HG02759 (cell line): ENCODE results near the gene MTUS2.
"Not testable (repeated sequence)": the region's sequence is repeated elsewhere in the genome, so short reads cannot be mapped to it uniquely, and the experiment has no call there.

Experiments used
- ATAC-seq: cut with Tn5 transposase; IDR thresholded peaks from one replicate; pipeline ENCODE4 v1.9.1; 2021; ENCODE audit warnings: mild to moderate bottlenecking, moderate library complexity; ENCODE audit not compliant: unreplicated experiment

Gene MTUS2

GRCh38 chr13:29210676-29211075 is 390.5 kb downstream of the MTUS2 start:
- no peak for ATAC-seq

GRCh38 chr13:29211162-29211561 is 391.0 kb downstream of the MTUS2 start:
- not testable (repeated sequence) for ATAC-seq

GRCh38 chr13:29222458-29222857 is 402.3 kb downstream of the MTUS2 start:
- ATAC-seq, result no peak

- no peak for ATAC-seq
Observed at GRCh38 chr13:29224206-29224605, 404.1 kb downstream of the MTUS2 start.

GRCh38 chr13:29227576-29227975 is 407.4 kb downstream of the MTUS2 start:
- ATAC-seq, result no peak

- no peak for ATAC-seq
Observed at GRCh38 chr13:29230299-29230845, 410.2 kb downstream of the MTUS2 start.

- ATAC-seq, result no peak
Observed at GRCh38 chr13:29239653-29240525, 419.8 kb downstream of the MTUS2 start.

GRCh38 chr13:29254626-29255370 is 434.7 kb downstream of the MTUS2 start:
- no peak for ATAC-seq

- ATAC-seq, result no peak
Observed at GRCh38 chr13:29255567-29255966, 435.4 kb downstream of the MTUS2 start.

GRCh38 chr13:29260684-29261083 is 440.5 kb downstream of the MTUS2 start:
- ATAC-seq, result no peak

GRCh38 chr13:29266261-29266660 is 446.1 kb downstream of the MTUS2 start:
- no peak for ATAC-seq

GRCh38 chr13:29266756-29267733 is 446.9 kb downstream of the MTUS2 start:
- ATAC-seq, result no peak

GRCh38 chr13:29270271-29270985 is 450.3 kb downstream of the MTUS2 start:
- ATAC-seq, result no peak

- no peak for ATAC-seq
Observed at GRCh38 chr13:29271606-29272005, 451.5 kb downstream of the MTUS2 start.

- ATAC-seq, result no peak
Observed at GRCh38 chr13:29279356-29280254, 459.5 kb downstream of the MTUS2 start.

- no peak for ATAC-seq
Observed at GRCh38 chr13:29281932-29282495, 461.9 kb downstream of the MTUS2 start.

- no peak for ATAC-seq
Observed at GRCh38 chr13:29284726-29285125, 464.6 kb downstream of the MTUS2 start.

GRCh38 chr13:29287237-29287636 is 467.1 kb downstream of the MTUS2 start:
- no peak for ATAC-seq

- no peak for ATAC-seq
Observed at GRCh38 chr13:29292045-29292444, 471.9 kb downstream of the MTUS2 start.
